DOHH2 (cell line): ENCODE measurements around the gene MYCN.

Experiments used
- CTCF ChIP-seq: fragments of 200-600 bp; sonication (generic); IDR thresholded peaks from one replicate; pipeline ENCODE4 v1.5.1; 2014; ENCODE audit warnings: antibody characterized with exemption, mild to moderate bottlenecking, low read depth, low read length; ENCODE audit not compliant: poor library complexity, severe bottlenecking
- EZH2phosphoT487 ChIP-seq: fragments of 200-600 bp; sonication (generic); IDR thresholded peaks from 2 replicates; pipeline ENCODE4 v1.6.1; 2017; ENCODE audit warnings: borderline replicate concordance, mild to moderate bottlenecking, antibody characterized with exemption, low read length, moderate library complexity, mixed read lengths

- TF ChIP-seq CTCF (no peak), EZH2phosphoT487 (no peak)
Measured at GRCh38 chr2:15950088-15950952, 10.0 kb downstream of the MYCN start.
